Astrocyte of the hippocampus (primary cell): ENCODE measurements around the gene CMTM2.
A peak's percentile ranks its signal among the peaks of the same experiment; 100 is the strongest.
"Not testable (repeated sequence)": the region's sequence is repeated elsewhere in the genome, so short reads cannot be mapped to it uniquely, and the experiment has no call there.

ENCODE experiments used
- DNase-seq: peaks from one replicate; pipeline ENCODE4 v3.0.0; 2011; ENCODE audit warnings: low read depth, low spot score

Gene CMTM2

DNA sequence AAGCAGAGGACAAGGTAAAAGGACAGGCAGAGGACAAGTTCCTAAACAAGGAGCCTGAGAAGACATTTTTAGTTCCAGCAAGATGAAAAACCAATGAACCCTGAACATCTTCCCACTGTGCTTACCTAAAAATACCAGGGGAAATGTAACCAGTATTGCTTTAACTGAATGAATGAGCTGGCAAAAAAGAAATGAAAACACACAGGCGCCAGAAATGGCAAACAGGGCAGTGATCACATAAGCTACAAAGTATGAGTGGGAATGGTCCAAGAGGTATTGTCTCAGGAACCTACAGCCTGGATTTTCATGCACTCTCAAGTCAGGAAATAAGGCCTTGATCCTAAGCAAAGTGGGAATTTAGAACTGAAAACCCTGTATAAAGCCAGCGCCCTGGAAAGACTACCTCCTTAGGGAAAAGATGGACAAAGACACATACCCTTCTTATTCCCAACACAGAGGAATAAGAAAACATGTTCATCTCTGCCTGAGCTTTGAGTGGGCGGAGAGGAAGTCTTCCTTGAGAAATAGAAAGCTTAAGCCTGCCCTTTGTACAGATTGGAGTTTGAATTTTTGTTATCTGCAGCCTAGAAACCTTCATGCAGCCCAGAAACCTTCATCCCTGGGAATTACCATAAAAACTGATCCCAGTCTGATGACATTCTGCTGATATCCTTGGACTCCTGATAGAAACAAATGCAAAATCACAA lies 2.1 kb downstream of the CMTM2 start:
- DNase-seq = peak; percentile 46

DNA sequence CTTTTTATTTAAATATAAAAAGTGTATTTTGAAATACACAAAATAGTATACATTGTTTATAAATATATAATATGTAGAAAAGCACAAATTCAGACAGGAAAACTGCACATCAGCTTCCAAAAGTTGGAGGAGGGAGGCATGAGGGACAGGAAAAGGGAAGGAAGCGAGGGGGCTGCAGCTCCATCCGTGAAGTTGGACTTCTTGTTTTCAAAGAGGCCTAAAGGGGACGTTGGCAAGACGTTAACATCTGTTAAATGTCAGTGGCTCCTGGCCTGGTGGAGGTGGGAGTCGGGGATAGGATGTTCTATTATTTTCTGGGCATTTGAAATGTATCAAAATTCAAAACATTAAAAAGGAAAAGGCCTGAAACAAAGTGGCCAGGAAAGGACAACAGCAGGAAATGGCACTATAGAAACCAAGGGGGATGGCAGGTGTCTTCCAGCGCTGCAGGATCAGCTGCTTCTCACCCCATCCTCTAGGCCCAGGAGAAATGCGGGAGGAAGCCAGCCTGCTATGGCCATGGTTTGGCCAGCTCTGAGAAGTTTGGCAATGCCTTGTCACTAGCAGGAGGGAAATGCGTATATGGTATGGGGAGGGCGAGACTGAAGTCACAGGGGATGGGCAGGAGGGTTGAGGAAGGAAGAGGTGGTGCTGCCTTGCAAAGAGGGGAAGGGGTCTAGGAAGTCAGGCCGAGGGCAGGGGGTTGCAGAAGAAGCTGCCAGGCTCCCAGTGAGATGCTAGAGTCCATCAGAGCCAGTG lies 6.4 kb downstream of the CMTM2 start:
- no peak for DNase-seq

DNA sequence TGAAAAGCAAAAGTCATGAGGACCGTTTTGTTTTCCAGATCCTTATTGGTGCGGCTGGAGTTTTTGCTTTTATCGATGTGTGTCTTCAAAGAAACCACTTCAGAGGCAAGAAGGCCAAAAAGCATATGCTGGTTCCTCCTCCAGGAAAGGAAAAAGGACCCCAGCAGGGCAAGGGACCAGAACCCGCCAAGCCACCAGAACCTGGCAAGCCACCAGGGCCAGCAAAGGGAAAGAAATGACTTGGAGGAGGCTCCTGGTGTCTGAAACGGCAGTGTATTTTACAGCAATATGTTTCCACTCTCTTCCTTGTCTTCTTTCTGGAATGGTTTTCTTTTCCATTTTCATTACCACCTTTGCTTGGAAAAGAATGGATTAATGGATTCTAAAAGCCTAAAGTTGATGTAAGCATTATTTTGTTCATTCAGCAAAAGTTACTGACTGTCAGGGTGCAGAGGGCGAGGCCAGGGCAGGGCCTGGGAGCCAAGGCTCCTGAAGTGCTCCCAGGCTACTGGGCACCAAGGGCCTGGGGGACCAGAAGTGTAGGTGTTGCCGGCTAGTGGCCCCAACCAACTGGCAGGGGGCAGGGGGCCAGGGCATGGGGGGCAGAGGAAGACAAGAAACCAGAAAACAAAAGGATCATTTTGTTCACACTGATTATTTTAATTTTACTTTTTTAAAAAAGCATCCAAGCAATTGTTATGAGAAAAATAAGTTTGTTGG lies 8.8 kb downstream of the CMTM2 start:
- no peak for DNase-seq

DNA sequence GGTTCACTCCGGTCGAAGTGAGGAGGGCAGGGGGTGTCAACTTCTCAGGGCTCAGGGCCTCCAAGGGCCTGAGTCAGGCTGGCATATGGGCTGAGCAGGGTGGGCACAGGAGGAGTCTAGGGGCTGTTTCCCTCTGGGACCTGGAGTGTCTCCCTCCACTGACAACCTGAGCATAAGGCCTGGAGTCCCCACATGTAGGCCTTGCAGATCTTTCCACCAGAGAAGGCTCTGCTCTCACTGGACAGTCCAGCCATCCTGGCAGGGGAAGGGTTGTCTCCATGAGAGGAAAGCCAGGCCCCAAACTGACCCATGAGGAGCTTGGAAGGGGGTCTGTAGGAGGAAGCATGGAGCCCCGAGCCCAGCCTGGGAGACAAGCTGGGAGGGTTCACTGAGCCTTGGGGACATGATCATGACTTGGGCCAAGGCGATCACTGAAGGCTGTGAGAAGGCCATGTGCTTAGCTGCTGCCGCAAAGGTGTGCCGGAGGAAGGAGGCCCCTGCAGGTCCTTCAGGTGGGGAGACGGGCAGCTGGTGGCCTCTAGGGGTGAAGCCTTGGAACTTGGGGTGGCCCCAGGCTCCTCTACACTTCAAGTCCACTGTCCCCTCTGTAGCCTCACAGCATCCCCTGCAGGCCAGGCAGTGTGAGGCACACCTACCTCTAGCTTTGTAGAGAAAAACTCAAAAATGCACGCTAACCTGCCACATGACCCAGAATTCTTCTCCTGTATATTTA lies 9.9 kb downstream of the CMTM2 start:
- DNase-seq = peak; percentile 15

DNA sequence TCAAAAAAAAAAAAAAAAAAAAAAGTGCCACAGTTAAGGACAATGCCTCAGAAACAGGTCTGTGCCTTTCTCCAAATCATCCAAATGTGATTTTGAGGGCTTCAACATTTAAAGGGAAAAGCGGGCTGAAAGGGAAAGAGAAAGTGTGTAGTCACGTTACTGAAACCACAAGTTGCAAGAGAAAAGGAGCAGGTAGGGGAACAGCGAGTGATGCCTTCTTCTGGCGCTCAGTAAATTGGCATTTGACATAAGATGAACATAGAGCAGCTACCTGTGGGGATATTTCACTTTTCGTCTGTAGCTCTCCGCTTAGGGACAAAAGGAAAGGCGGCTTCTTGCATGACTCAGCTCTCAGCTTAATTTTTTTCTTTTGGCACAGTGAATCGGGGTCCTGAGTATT lies 11.1 kb downstream of the CMTM2 start:
- DNase-seq = no peak

DNA sequence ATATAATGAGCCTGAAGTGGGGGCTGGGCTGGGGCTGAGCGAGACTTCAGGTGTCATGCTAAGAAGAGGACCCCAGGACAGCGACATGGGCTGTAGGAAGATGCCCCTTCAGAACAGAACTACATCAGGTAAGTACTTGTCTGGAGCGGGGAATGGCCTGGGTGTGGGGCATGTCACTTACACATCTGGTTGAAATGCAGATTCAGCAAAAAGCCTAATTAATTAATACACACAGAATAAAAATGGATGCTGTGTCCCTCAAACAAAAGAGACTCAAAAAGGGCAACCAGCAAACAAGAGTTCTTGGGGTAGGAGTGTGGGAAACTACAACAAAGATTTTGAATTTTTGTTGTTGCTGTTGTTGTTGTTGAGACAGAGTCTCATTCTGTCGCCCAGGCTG lies 11.8 kb downstream of the CMTM2 start:
- DNase-seq = no peak

DNA sequence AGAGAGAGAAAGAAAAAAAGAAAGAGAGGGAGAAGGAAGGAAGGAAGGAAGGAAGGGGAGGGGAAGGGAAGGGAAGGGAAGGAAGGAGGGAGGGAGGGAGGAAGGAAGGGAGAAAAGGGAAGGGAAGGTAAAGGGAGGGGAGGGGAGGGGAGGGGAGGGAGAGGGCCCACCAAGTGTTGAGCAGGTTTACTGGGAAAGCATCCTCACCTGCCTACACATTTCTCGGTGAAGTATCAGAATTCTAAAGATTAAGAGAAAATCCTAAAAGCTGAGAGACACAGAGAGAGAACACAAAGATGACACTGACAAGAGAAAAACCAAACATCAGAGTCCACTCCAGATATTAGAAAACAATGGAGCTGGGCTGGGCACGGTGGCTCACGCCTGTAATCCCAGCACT lies 13.0 kb downstream of the CMTM2 start:
- no peak for DNase-seq

DNA sequence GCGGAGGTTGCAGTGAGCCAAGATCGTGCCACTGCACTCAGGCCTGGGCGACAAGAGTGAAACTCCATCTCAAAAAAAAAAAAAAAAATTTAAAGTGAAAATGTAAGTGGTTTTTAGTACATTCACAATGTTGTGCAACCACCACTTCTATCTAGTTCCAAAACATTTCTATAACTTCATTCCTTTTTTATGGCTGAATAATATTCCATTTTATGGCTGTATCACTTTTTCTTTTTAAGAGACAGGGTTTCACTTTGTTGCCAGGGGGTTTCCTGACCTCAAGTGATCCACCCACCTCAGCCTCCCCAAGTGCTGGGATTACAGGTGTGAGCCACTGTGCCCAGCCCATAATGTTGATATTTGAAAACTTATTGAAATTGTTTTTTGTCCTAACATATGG lies 13.6 kb downstream of the CMTM2 start:
- DNase-seq = no peak

DNA sequence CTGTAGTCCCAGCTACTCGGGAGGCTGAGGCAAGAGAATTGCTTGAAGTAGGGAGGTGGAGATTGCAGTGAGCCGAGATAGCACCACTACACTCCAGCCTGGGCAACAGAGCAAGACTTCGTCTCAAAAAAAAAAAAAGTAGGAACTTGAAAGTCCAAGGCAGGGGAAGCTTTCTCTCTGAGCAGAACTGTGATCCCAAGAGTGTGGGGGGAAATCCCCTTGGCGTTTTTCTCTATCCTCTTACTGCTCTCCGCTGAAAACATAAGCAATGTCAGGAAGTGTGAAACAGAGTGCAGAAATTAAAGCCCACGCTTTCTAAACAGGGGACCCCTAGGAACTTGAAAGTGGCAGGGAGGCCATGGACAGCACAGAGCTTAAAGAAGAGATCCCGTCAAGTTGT lies 15.5 kb downstream of the CMTM2 start:
- DNase-seq = no peak

DNA sequence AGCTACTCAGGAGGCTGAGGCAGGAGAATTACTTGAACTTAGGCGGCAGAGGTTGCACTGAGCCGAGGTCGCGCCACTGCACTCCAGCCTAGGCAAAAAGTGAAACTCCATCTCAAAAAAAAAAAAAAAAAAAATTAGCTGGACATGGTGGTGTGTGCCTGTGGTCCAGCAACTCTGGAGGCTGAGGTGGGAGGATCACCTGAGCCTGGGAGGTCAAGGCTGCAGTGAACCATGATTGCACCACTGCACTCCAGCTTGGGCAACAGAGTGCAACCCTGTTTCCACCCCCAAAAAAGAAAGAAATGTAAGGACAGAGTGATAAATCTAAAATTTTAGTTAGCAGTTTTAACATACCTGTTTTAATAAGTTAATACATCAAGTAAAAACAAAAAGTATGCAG lies 17.3 kb downstream of the CMTM2 start:
- not testable (repeated sequence) for DNase-seq

DNA sequence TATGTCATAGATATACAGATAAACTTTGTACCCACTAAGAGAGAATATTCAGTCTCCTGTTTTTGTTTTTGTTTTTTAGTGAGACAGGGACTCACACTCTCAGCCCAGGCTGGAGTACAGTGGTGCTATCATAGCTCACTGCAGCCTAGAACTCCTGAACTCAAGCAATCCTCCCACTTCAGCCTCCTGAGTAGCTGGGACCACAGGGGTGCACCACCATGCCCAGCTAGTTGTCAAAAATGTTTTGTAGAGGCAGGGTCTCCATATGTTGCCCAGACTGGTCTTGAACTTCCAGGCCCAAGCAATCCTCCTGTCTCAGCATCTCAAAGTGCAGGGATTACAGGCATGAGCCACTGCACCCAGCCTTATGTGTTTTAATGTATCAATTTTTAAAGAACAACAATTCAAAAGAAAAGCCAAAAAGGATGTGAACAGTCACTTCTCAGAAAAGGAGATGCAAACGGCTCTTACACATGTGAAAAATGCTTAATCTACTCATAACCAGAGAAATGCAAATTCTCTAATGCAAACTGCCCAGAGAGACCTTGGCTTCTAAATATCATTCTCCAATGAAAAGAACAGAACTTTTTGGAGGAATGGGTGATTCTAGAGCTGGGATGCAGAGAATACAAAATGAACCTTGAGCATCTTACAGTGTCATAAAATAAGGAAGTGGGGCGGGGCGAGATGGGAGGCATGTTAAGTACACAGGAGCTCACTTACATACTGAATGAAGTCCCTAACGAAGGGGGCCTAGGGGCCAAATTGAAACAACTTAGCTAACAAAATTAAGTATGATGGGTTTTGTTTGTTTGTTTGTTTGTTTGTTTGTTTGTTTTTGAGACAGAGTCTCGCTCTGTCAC lies 18.0 kb downstream of the CMTM2 start:
- no peak for DNase-seq

DNA sequence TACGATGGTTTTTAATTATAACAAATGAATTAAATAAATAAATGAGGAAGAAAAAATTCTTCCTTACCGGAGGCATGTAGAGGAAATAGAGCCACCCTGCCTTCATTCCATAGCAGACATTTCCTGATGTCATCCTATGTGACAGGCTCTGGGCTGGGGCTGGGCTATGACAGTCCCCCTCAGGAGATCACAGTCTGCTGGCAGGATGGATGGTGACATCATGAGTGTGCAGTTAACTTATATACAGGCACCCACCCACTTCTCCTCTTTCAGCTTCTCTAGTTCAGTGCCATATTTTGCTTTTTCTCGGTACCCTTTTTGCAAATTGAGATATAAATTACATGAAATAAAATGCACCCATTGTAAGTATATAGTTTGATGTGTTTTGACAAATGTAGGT lies 18.8 kb downstream of the CMTM2 start:
- no peak for DNase-seq

DNA sequence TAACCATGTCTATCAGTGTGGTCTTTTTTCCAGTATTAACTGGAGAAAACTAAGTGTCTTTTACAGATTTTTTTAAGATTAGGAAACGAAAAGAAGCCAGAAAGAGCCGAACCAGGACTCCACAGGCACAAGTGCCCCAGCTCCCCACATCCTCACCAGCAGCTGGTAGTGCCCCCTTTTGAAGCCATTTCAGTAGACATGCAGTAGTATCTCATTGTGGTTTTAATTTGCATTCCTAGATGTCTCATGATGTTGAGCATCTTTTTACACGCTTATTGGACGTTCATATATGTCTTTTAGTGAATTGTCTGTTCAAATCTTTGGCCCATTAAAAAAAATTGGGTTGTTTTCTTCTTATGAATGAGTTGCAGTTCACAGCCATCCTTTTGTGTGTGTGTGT lies 20.5 kb downstream of the CMTM2 start:
- no peak for DNase-seq

DNA sequence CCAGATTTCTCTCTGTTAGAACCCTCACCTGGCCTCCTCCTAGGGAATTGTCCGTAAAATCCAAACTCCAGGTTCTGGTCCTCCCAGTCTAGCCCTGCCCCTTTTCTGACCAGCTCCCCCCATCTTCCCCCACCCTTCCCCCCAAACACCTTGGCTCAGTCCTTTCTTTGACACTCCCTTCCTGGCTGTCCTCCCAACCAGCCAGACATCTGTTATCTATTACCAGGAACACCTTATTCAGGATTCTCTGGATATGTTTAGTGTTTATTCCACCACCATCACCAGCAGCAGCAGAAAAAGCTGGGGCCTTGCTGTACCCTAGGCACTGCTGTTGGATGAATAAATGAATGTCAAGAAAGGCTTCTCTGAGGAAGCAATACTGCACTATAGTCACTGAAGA lies 21.2 kb downstream of the CMTM2 start:
- DNase-seq = no peak

DNA sequence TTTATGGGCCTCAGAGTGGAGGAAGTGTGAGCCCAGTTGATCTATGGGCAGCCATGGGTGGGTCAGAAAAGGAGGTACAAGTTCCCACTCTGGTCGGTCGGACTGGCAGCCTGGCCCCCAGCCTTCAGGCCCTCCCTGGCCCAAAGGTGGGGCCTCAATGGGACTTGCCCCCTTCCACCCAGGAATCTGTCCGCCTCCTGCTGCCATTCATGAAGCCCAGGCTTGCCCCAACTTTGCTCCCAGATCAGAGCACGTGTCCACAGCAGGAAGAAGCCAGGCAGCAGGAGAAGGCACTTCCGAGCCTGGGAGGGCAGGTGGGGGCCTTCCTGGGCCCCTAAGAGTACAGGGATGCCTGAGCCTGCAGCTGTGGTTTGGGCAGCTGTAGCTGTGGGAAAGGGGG lies 22.2 kb downstream of the CMTM2 start:
- DNase-seq = no peak

DNA sequence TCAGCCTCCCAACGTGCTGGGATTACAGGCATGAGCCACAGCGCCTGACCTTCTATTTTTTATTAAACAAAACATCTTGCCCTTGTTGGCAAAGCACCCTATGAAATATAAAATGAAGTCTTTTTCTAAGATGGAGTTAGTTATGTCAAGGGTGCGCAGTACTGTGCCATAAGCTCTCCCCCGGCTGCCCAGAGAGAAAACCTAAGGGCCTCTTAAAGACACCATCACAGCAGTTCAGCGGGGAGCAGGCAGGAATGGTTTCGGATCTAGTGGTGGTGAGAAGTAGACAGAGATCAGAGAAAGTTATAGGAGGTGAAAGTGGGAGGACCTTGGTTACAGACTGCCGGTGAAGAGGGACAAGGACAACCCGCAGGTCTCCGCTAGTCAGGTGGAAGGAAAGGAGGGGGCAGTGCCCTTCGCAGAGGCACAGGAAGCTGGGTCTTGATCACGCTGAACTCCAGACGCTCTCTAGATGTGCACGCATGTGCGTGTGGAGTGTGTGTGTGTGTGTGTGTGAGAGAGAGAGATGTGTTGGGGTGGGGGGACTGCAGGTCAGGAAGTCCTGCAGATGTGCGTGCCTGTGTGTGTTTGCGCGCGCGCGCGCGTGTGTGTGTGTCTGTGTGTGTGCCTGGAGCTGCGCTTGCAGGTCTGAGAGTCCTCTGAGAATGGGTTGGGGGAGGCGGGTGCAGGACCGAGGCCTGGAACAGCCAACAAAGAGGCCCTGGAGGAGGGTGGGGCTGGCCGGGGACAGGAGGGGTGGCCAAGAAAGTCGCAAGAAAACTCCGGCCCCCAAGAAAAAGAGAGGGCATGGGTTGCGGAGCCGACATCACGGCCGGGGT lies 24.5 kb downstream of the CMTM2 start:
- peak; percentile 89 for DNase-seq

DNA sequence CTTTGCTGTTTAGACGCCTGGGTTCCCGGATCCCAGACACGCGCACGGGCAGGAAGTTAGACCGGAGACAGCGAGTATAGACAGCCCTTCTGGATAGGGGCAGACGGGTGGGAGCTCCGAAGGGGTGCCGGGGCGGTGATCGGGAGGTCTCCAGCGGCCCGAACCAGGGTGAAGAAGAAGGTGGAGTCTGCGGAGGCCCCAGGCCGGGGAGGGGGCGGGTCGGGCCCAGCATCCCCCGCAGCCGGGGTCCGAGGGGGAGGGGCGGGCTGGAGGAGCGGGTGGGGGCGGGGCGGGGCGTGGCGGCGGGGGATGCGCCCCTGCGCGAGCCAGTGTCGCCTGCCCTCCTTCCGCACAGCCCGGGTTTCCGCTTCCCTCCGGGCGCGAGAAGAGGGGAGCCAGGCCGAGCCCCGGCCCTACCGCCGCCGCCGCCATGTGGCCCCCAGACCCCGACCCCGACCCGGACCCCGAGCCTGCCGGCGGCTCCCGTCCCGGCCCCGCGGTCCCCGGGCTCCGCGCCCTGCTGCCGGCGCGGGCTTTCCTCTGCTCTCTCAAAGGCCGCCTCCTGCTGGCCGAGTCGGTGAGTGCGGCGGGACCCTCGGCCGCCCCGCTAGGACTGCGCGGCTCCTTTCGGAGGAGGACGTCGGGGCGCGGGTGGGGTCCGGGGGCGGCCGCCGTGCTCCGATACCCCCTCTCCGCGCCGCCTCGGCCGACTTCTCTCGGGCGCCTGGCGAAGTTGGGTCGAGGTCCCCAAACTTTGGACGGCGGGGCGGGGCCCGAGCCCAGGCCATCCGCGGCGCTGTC lies 25.3 kb downstream of the CMTM2 start, which contains the start of gene CMTM3:
Gene CMTM3 (plus strand): TSS at position 329 of the 801 bp plus-strand sequence. CDS start 102 bp downstream, at position 431.
- peak; percentile 92 for DNase-seq

DNA sequence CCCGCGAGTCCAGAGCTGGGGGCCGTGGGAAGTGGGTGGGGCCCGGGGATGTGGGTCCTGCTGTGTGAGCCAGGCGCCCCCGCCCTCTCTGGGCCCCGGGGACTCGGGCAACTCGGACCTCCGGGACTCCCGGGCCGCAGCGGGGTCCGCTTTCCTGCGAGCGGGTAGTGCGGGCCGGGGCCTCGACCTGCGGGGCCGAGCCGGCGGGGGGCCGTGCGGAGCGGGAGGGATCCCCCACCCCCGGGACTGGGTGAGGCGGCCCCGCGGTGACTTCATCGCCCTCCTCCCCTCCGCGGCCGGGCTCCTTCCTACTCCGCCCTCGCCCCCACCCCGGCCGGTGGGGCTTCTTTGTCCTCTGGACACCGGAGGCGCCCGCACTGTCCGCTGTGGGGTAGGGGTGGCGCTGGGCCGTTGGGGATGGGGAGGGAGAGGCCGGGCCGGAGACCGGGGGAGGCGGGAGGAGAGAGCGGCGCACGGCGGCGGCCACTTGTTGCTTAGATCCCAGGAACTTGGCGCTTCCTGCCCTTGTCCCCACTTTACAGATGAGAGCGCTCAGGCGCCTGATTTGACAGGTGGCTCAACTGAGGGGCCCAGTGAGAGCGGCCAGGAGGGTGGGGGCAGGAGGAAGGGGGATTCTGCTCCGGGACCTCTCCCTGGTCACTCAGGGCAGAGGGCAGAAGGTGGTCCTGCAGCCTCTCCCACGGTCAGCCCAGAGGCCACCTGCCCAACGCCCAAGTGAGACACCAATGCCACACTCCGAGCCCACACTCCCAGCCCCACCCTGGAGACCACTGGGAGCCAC lies 26.1 kb downstream of the CMTM2 start:
- DNase-seq = peak; percentile 81
